Measurements from ENCODE around the gene NUDT14. TPM values are rescaled to one million over a fixed set of nuclear protein-coding genes. Genes with fewer than 3 reads are reported as not detected.

Gene NUDT14
- total and polyA plus RNA-seq, 2 of the 4 experiments (the other 2 are of a cell fraction): 5.6 to 9.3 TPM

GRCh38 chr14:105132921-105133654 is 48.0 kb downstream of the NUDT14 start:
- intact Hi-C loops (cut with micrococcal nuclease): no loop called here
- Histone ChIP-seq H4K5ac (ENCODE audit: low read depth, low read length) (no peak overlapping the region), H3K4me2 (ENCODE audit: low read depth, low read length) (no peak overlapping the region), H2AK9ac (replicated peaks; ENCODE audit: low read depth, low read length, poor library complexity) (no peak overlapping the region), H3K4me1 (ENCODE audit: control insufficient read depth, insufficient read depth, low read length) (no peaks in the 10 kb centered on the region), H4K20me1 (ENCODE audit: insufficient read depth, low read length) (no peaks in the 10 kb centered on the region), H3K18ac (ENCODE audit: low read depth, low read length) (no peak overlapping the region), H3K9ac (ENCODE audit: low read depth, low read length) (no peak overlapping the region), H4K91ac (ENCODE audit: insufficient read depth, low read depth, low read length) (no peak overlapping the region), H3K9me1 (ENCODE audit: insufficient read depth, low read length) (no peaks in the 10 kb centered on the region), H3K14ac (replicated peaks; ENCODE audit: low read depth, low read length) (no peak overlapping the region), H2AK5ac (ENCODE audit: low read depth, low read length) (no peak overlapping the region), H3K27me3 (ENCODE audit: control insufficient read depth, insufficient read depth, low read length) (peaks cover 17% of the 10 kb centered on the region), H2BK5ac (ENCODE audit: low read depth, low read length, poor library complexity, severe bottlenecking) (no peak overlapping the region), H3K27ac (ENCODE audit: insufficient read depth, low read length) (no peak overlapping the region), H4K8ac (ENCODE audit: low read depth in 2 of 2, low read length in 2 of 2) (no peak overlapping the region), H3K23ac (ENCODE audit: low read depth, low read length) (no peak overlapping the region), H2BK120ac (ENCODE audit: low read depth, low read length) (no peak overlapping the region), H3K56ac (ENCODE audit: extremely low read depth, insufficient read depth, low read length) (no peak overlapping the region), H3K4me3 (ENCODE audit: insufficient read depth, low read depth, low read length) (no peak overlapping the region), H2BK20ac (ENCODE audit: low read depth, low read length) (no peak overlapping the region), H2AFZ (replicated peaks; ENCODE audit: low read length, poor library complexity) (no peak overlapping the region), H2BK15ac (ENCODE audit: low read depth, low read length) (no peak overlapping the region), H3K36me3 (ENCODE audit: control insufficient read depth, insufficient read depth, low read length) (no peaks in the 10 kb centered on the region), H3K9me3 (ENCODE audit: control insufficient read depth, insufficient read depth, low read length) (peaks cover 8% of the 10 kb centered on the region), H3K4ac (ENCODE audit: low read depth, low read length) (no peak overlapping the region), H3K79me1 (ENCODE audit: low read depth in 1 of 2, low read length in 2 of 2) (no peaks in the 10 kb centered on the region)
- dilution Hi-C loops (cut with HindIII; ENCODE audit: low sequenced_read_pairs, unreplicated experiment): no loop called here
- ChIA-PET CTCF (no interaction called here), POLR2A (ENCODE audit: unreplicated experiment) (no interaction called here)
- WGBS, 2 experiments (ENCODE audit: extremely low coverage in 2 of 2, insufficient read length in 1 of 2): no CpG with 5 or more reads among the region's 4 CpGs
- BruUV-seq (replicated peaks): no TSS peak
- DNase-seq (no peak), ATAC-seq (ENCODE audit: low read depth) (no peak)
- no peak for TF ChIP-seq BHLHE40 (IDR thresholded peaks at IDR 0.05; ENCODE audit: low read depth, low read length)
- TF ChIP-seq SMC3 (IDR thresholded peaks at IDR 0.05; ENCODE audit: low read depth, low read length): no peak
- TF ChIP-seq NFE2L2 (IDR thresholded peaks at IDR 0.05; ENCODE audit: low read depth, low read length): no peak
- no peak for TF ChIP-seq CTCF (conservative IDR thresholded peaks at IDR 0.05; ENCODE audit: low read depth, low read length)
- no peak for TF ChIP-seq MAZ (IDR thresholded peaks at IDR 0.05; ENCODE audit: borderline replicate concordance, low read depth, low read length)
- no peak for TF ChIP-seq MXI1 (IDR thresholded peaks at IDR 0.05; ENCODE audit: borderline replicate concordance, low read depth, low read length)
- no peak for TF ChIP-seq POLR2A (IDR thresholded peaks at IDR 0.05; ENCODE audit: low read depth, low read length)
- TF ChIP-seq MAFK (IDR thresholded peaks at IDR 0.05; ENCODE audit: low read depth, low read length): no peak
- in situ Hi-C loops (cut with MboI; ENCODE audit: low sequenced_read_pairs): no loop called here
